Thymus (tissue), 11 donors: Measurements from ENCODE around the gene GJC1. TPM values are rescaled to one million over a fixed set of nuclear protein-coding genes. Genes with fewer than 3 reads are reported as not detected.

Source experiments
- DNase-seq, 9 donors: peaks; one replicate each; pipeline ENCODE4 v3.0.0-alpha.2; 2013; ENCODE audit warnings: low spot score in 9 of 9, low read depth in 6 of 9, missing footprints in 1 of 9
- H3K27ac ChIP-seq, 2 donors: one replicate each; pipeline ENCODE4 v1.5.1; 2013; ENCODE audit warnings: control low read depth in 1 of 2, low read depth in 1 of 2, low read length in 1 of 2, mild to moderate bottlenecking in 1 of 2, moderate library complexity in 1 of 2
- H3K27me3 ChIP-seq, 2 donors: one replicate each; pipeline ENCODE4 v1.5.1; 2013; ENCODE audit warnings: low read length in 1 of 2; ENCODE audit not compliant: control insufficient read depth in 2 of 2, insufficient read depth in 1 of 2
- H3K36me3 ChIP-seq, 2 donors: one replicate each; pipeline ENCODE4 v1.5.1; 2013; ENCODE audit warnings: low read length in 1 of 2, mild to moderate bottlenecking in 1 of 2, moderate library complexity in 1 of 2; ENCODE audit not compliant: control insufficient read depth in 2 of 2, insufficient read depth in 2 of 2
- H3K4me1 ChIP-seq, 2 donors: one replicate each; pipeline ENCODE4 v1.5.1; 2013; ENCODE audit warnings: low read length in 2 of 2; ENCODE audit not compliant: control insufficient read depth in 2 of 2, insufficient read depth in 2 of 2
- H3K4me3 ChIP-seq, 2 donors: one replicate each; pipeline ENCODE4 v1.5.1; 2013; ENCODE audit warnings: low read length in 2 of 2, control low read depth in 1 of 2, mild to moderate bottlenecking in 1 of 2
- H3K9me3 ChIP-seq, 2 donors: one replicate each; pipeline ENCODE4 v1.5.1; 2013; ENCODE audit warnings: low read length in 1 of 2, mild to moderate bottlenecking in 1 of 2; ENCODE audit not compliant: control insufficient read depth in 2 of 2, insufficient read depth in 1 of 2
- WGBS: extraction: QIAGEN DNeasy Blood & Tissue Kit; methylation state at CpG from one replicate; pipeline ENCODE4 v1.1.7; 2013; 5-methylcytosine and 5-hydroxymethylcytosine counted together
- polyA plus RNA-seq: library from polyadenylated mRNA; stranded (reverse); fragments of 200-250 nt; gene quantifications from one replicate; pipeline ENCODE4 v1.2.3, GENCODE V29; 2013
- total RNA-seq: library from RNA; stranded (reverse); fragments of 120-200 nt; gene quantifications from one replicate; pipeline ENCODE4 v1.2.4, GENCODE V29; 2013
- donor health status: healthy.

GJC1 gene
- total and polyA plus RNA-seq, 2 donors, result 2.1 to 2.2 TPM

DNA sequence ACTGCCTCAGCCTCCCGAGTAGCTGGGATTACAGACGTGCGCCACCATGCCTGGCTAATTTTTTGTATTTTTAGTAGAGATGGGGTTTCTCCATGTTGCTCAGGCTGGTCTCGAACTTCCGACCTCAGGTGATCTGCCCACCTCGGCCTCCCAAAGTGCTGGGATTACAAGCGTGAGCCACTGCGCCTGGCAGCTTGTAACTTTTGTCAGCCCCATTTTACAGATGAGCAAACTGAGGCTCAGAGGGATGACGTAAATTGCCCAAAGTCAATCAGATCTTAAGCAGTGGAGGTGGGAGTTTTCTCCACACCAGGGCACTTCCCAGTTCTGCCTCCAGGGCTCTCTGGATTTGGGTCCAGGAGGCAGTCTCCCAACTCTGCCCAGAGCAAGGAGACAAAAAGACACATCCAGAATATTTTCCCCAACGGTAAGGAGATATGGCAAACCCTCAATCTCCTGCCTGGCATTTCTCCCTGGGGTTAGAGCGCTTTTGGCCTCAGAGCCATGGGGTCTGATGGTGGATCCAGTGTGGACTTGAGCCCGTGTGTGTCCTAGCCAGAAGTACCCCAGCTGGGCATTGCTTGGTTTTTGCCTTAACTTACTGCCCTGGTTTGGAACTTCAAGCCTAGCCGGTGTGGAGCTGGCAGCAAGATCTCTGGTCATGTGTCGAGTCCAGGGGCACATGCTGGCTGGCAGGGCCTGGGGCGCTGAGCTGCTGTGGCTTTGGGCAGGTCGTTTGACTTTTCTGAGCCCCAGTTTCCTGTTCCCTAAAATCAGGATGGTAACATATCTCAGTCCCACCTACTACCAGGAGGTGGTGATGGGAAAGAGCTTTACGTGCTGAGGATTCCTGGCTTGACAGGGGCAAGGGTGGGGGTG is 67.9 kb downstream of the GJC1 start:
- peaks cover 4 to 5% of the 10 kb centered on the region in 2 donors for H3K4me1 ChIP-seq
- no peak overlapping the region for H3K27ac ChIP-seq
- no peak overlapping the region for H3K4me3 ChIP-seq
- H3K27me3 ChIP-seq, result peaks cover 31 to 51% of the 10 kb centered on the region in 2 donors
- no peaks in the 10 kb centered on the region for H3K36me3 ChIP-seq
- H3K9me3 ChIP-seq, result no peaks in the 10 kb centered on the region
- DNase-seq, result no peak
- 85% methylated on average over 17 of the region's 17 CpGs for WGBS

- 89% methylated on average over 13 of the region's 13 CpGs for WGBS
- no peak overlapping the region for H3K27ac ChIP-seq
- no peak for DNase-seq
- no peaks in the 10 kb centered on the region for H3K36me3 ChIP-seq
- H3K4me1 ChIP-seq, result peaks cover 4 to 5% of the 10 kb centered on the region in 2 donors
- H3K27me3 ChIP-seq, result peaks cover 36 to 57% of the 10 kb centered on the region in 2 donors
- no peak overlapping the region for H3K4me3 ChIP-seq
- H3K9me3 ChIP-seq, result no peaks in the 10 kb centered on the region
Observed at GRCh38 chr17:44760474-44761308, 69.4 kb downstream of the GJC1 start.

GRCh38 chr17:44759916-44760243 is 70.2 kb downstream of the GJC1 start:
- Histone ChIP-seq H3K27ac (no peak overlapping the region), H3K36me3 (no peaks in the 10 kb centered on the region), H3K4me3 (no peak overlapping the region), H3K9me3 (no peaks in the 10 kb centered on the region), H3K27me3 (peaks cover 36 to 57% of the 10 kb centered on the region in 2 donors), H3K4me1 (peaks cover 4 to 5% of the 10 kb centered on the region in 2 donors)
- WGBS, result 74% methylated on average over 3 of the region's 3 CpGs
- no peak for DNase-seq

- Histone ChIP-seq H3K27me3 (peaks cover 36 to 57% of the 10 kb centered on the region in 2 donors), H3K27ac (no peak overlapping the region), H3K4me3 (peak overlapping the region in 1 of 2 donors; percentile 46), H3K36me3 (no peaks in the 10 kb centered on the region), H3K9me3 (no peaks in the 10 kb centered on the region), H3K4me1 (peaks cover 4 to 5% of the 10 kb centered on the region in 2 donors)
- 10% methylated on average over 60 of the region's 60 CpGs for WGBS
- no peak for DNase-seq
Observed at GRCh38 chr17:44759086-44759915, 70.8 kb downstream of the GJC1 start.

DNA sequence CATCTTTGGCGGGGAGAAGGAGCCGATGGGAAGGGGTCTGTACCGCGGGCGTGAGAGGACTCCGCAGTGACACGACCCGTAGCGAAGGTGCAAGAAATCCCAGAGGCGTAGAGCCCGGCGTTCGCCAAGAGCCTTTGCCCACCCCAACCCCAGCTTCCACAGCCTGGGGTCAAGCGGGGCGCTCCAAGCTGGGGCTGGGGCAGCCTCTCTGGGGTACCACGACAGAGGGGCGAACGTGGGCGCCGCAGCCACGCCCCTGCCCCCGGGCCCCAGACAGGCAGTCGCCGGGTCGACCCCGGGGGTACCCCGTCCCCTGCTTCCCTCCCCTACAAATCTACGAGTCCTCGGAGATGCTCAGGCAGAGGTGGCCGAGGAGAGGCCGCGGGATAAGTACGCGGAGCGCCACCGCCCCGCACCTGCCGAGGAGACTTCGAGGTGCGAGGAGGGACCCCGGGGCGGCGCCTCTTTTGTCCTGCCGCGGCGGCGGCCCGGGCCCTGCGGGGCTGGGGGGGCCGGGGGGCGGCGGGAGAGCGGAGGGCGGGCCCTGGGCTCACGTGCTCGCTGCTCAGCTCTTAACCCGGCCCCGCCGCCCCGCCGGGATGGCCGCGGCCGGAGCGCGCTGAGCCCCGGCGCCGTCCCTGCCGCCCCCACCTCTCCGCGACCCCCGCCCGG is 71.5 kb downstream of the GJC1 start, which contains the start of gene ADAM11:
Gene ADAM11, plus strand, starts transcription at position 575 of the 672 bp plus-strand sequence. CDS start 212 bp downstream, outside the sequence.
- peaks cover 36 to 57% of the 10 kb centered on the region in 2 donors for H3K27me3 ChIP-seq
- 5% methylated on average over 74 of the region's 74 CpGs for WGBS
- H3K4me3 ChIP-seq, result peak within 1 kb of the TSS in 1 of 2 donors; percentile 46
- H3K4me1 ChIP-seq, result peaks cover 4 to 5% of the 10 kb centered on the region in 2 donors
- no peaks in the 10 kb centered on the region for H3K36me3 ChIP-seq
- no peaks in the 10 kb centered on the region for H3K9me3 ChIP-seq
- no peak for DNase-seq
- H3K27ac ChIP-seq, result no peak within 1 kb of the TSS

GRCh38 chr17:44757918-44758413 is 72.1 kb downstream of the GJC1 start:
- H3K4me1 ChIP-seq, result peaks cover 4 to 5% of the 10 kb centered on the region in 2 donors
- peaks cover 36 to 57% of the 10 kb centered on the region in 2 donors for H3K27me3 ChIP-seq
- no peak for DNase-seq
- no peaks in the 10 kb centered on the region for H3K9me3 ChIP-seq
- 52% methylated on average over 5 of the region's 5 CpGs for WGBS
- no peaks in the 10 kb centered on the region for H3K36me3 ChIP-seq
- H3K4me3 ChIP-seq, result no peak overlapping the region
- no peak overlapping the region for H3K27ac ChIP-seq

DNA sequence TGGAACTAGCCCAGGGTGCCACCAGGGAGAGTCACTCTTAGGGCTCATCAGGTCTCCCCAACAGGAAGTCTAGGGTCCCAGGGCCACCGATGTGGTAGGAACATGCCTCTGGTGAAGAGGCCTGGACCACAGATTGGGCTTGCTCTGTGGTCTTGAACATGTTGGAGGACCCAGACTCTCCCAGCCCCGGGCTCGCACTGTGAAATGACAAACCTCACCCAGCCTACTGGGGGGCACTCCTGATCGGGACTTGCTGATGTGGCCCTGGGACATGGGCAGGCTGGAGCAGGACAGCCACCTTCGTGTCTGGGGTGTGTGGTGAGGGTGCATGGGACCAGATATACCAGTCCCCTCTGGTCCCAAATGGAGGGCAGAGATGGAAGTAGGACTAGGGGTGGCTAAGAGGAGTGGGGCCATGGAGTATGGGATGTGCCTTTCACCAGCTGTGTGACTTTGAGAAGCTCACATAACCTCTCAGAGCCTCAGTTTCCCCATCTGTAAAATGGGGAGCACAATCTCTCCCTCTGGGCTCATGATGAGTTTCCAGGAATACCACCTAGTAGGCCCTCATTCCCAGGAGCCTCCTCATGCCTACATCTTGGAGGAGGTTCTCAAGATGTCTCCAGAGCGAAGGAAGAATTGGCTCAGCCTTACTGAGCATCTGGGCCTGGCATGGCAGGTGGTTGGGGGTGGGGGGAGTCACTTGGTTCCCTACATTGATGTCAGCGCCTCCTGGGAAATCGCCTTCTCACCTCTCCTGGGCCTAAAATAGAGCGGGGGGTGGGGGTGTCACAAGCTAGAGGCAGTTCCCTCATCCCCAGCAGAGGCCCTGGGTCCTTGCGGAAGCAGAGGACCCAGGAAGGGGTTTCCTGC is 72.8 kb downstream of the GJC1 start:
- H3K4me3 ChIP-seq, result no peak overlapping the region
- 81% methylated on average over 10 of the region's 10 CpGs for WGBS
- DNase-seq, result no peak
- H3K36me3 ChIP-seq, result no peaks in the 10 kb centered on the region
- H3K9me3 ChIP-seq, result no peaks in the 10 kb centered on the region
- H3K27ac ChIP-seq, result no peak overlapping the region
- peaks cover 4 to 5% of the 10 kb centered on the region in 2 donors for H3K4me1 ChIP-seq
- H3K27me3 ChIP-seq, result peaks cover 36 to 53% of the 10 kb centered on the region in 2 donors
